OCI-LY7 (cell line): ENCODE results near the gene PIGM. TPM values are rescaled to one million over a fixed set of nuclear protein-coding genes. Genes with fewer than 3 reads are reported as not detected.

Source experiments
- BruUV-seq: library from RNA; stranded (reverse); fragments of 400-500 nt; replicated peaks from 2 replicates; lab custom pipeline; 2021; lab: Mats Ljungman, UMichigan
- CTCF ChIA-PET: fragments of 300-600 bp; sonication (Branson Sonifier 250); formaldehyde crosslinking; loops from one replicate; lab custom pipeline; 2022; ENCODE audit warnings: antibody characterized with exemption; ENCODE audit not compliant: unreplicated experiment; lab: Charles Lee
- POLR2A ChIA-PET: fragments of 300-600 bp; sonication (Branson Sonifier 250); formaldehyde crosslinking; loops from one replicate; lab custom pipeline; 2022; ENCODE audit warnings: antibody characterized with exemption; lab: Charles Lee
- DNase-seq: peaks from one replicate; pipeline ENCODE4 v3.0.0-alpha.2; 2015; ENCODE audit warnings: low spot score
- H2AFZ ChIP-seq: fragments of 200-600 bp; sonication (generic), shearing (Covaris generic); 2 replicates; pipeline ENCODE4 v1.6.1; 2014; ENCODE audit warnings: mild to moderate bottlenecking, antibody characterized with exemption, low read length, moderate library complexity
- H3K27ac ChIP-seq: fragments of 200-600 bp; sonication (generic); 2 replicates; pipeline ENCODE4 v1.5.1; 2014; ENCODE audit warnings: mixed run types, low read depth, mild to moderate bottlenecking, moderate library complexity, low read length, inconsistent platforms; ENCODE audit not compliant: poor library complexity, severe bottlenecking
- H3K36me3 ChIP-seq: fragments of 200-600 bp; sonication (generic); 2 replicates; pipeline ENCODE4 v1.6.1; 2014; ENCODE audit warnings: mild to moderate bottlenecking, antibody characterized with exemption, low read length, moderate library complexity, mixed read lengths; ENCODE audit not compliant: insufficient read depth
- H3K4me1 ChIP-seq: fragments of 200-600 bp; sonication (generic); 2 replicates; pipeline ENCODE4 v1.5.1; 2014; ENCODE audit warnings: mild to moderate bottlenecking, low read length; ENCODE audit not compliant: insufficient read depth, poor library complexity, severe bottlenecking
- H3K4me2 ChIP-seq: fragments of 200-600 bp; sonication (generic); 2 replicates; pipeline ENCODE4 v1.6.1; 2014; ENCODE audit warnings: mild to moderate bottlenecking, low read length
- H3K4me3 ChIP-seq: fragments of 200-600 bp; sonication (generic); 2 replicates; pipeline ENCODE4 v1.5.1; 2014; ENCODE audit warnings: mild to moderate bottlenecking, low read depth, low read length; ENCODE audit not compliant: poor library complexity, severe bottlenecking
- H3K79me2 ChIP-seq: fragments of 200-600 bp; sonication (generic); 2 replicates; pipeline ENCODE4 v1.6.1; 2016; ENCODE audit warnings: low read depth, mild to moderate bottlenecking, low read length, moderate library complexity, mixed read lengths; ENCODE audit not compliant: insufficient read depth
- H3K9me2 ChIP-seq: fragments of 200-600 bp; sonication (generic); 2 replicates; pipeline ENCODE4 v1.6.1; 2016; ENCODE audit warnings: mild to moderate bottlenecking, low read length, mixed read lengths; ENCODE audit not compliant: insufficient read depth
- H3K9me3 ChIP-seq: fragments of 200-600 bp; sonication (generic); 2 replicates; pipeline ENCODE4 v1.6.1; 2014; ENCODE audit warnings: mild to moderate bottlenecking, mixed run types, low read length, mixed read lengths
- H4K20me1 ChIP-seq: fragments of 200-600 bp; sonication (generic); 2 replicates; pipeline ENCODE4 v1.6.1; 2014; ENCODE audit warnings: mild to moderate bottlenecking, antibody characterized with exemption, low read length, moderate library complexity, mixed read lengths; ENCODE audit not compliant: insufficient read depth
- CTCF ChIP-seq: fragments of 200-600 bp; sonication (generic); conservative IDR thresholded peaks from 2 replicates; pipeline ENCODE4 v1.5.1; 2014; ENCODE audit warnings: mild to moderate bottlenecking, antibody characterized with exemption, low read length, moderate library complexity, mixed read lengths
- EZH2phosphoT487 ChIP-seq: fragments of 200-600 bp; sonication (generic); IDR thresholded peaks from 2 replicates; pipeline ENCODE4 v1.6.1; 2018; ENCODE audit warnings: low read depth, borderline replicate concordance, mild to moderate bottlenecking, mixed run types, antibody characterized with exemption, low read length, moderate library complexity, mixed read lengths
- intact Hi-C: fragments of 100-400 bp; cut with micrococcal nuclease; formaldehyde crosslinking; loops from one replicate; pipeline ENCODE4 v1.10.0; 2022; ENCODE audit not compliant: unreplicated experiment
- total RNA-seq, 2 experiments: library from RNA; depleted of rRNA in 1 of 2; stranded (reverse); fragments of >200 nt in 1 of 2; shearing (Covaris generic) in 1 of 2; gene quantifications; 2 replicates each; pipeline ENCODE4 v1.2.3, GENCODE V29; 2014 to 2022

Gene PIGM
- total RNA-seq, 2 experiments from 2014 or later, result 4.2 to 5.1 TPM

GRCh38 chr1:159989581-159989980 lies 42.2 kb downstream of the PIGM start:
- Histone ChIP-seq H3K9me2 (no peaks in the 10 kb centered on the region), H3K4me2 (no peak overlapping the region), H4K20me1 (no peaks in the 10 kb centered on the region)

GRCh38 chr1:159988006-159988405 lies 43.8 kb downstream of the PIGM start:
- H3K9me2 ChIP-seq, result no peaks in the 10 kb centered on the region
- CTCF ChIA-PET, result no interaction called here
- no peak overlapping the region for H3K27ac ChIP-seq
- H3K79me2 ChIP-seq, result no peaks in the 10 kb centered on the region
- DNase-seq, result no peak
- H2AFZ ChIP-seq, result no peak overlapping the region
- POLR2A ChIA-PET, result no interaction called here
- H3K4me2 ChIP-seq, result no peak overlapping the region
- H3K4me3 ChIP-seq, result no peak overlapping the region
- no peaks in the 10 kb centered on the region for H3K9me3 ChIP-seq
- no TSS peak for BruUV-seq
- intact Hi-C loops, result no loop called here
- no peaks in the 10 kb centered on the region for H4K20me1 ChIP-seq
- H3K36me3 ChIP-seq, result no peaks in the 10 kb centered on the region
- TF ChIP-seq CTCF (no peak), EZH2phosphoT487 (no peak)
- no peaks in the 10 kb centered on the region for H3K4me1 ChIP-seq

More at GRCh38 chr1:159989581-159989980, 42.2 kb downstream of the PIGM start:
- ChIA-PET POLR2A (no interaction called here), CTCF (no interaction called here)
- no peak overlapping the region for H2AFZ ChIP-seq
- no peak overlapping the region for H3K27ac ChIP-seq
- no peaks in the 10 kb centered on the region for H3K9me3 ChIP-seq
- no peaks in the 10 kb centered on the region for H3K79me2 ChIP-seq
- intact Hi-C loops, result no loop called here
- H3K4me1 ChIP-seq, result no peaks in the 10 kb centered on the region
- no peaks in the 10 kb centered on the region for H3K36me3 ChIP-seq
- H3K4me3 ChIP-seq, result no peak overlapping the region
- DNase-seq, result no peak
- BruUV-seq, result no TSS peak
- TF ChIP-seq CTCF (no peak), EZH2phosphoT487 (no peak)

- no peak overlapping the region for H3K4me3 ChIP-seq
- no peak overlapping the region for H3K27ac ChIP-seq
- H4K20me1 ChIP-seq, result no peaks in the 10 kb centered on the region
- no peak for TF ChIP-seq CTCF
- no peak for TF ChIP-seq EZH2phosphoT487
- no peaks in the 10 kb centered on the region for H3K79me2 ChIP-seq
- no peaks in the 10 kb centered on the region for H3K9me2 ChIP-seq
- ChIA-PET CTCF (no interaction called here), POLR2A (no interaction called here)
- intact Hi-C loops, result no loop called here
- H3K4me1 ChIP-seq, result no peaks in the 10 kb centered on the region
- no TSS peak for BruUV-seq
- no peak overlapping the region for H2AFZ ChIP-seq
- no peak overlapping the region for H3K4me2 ChIP-seq
- DNase-seq, result no peak
- H3K9me3 ChIP-seq, result no peaks in the 10 kb centered on the region
- H3K36me3 ChIP-seq, result no peaks in the 10 kb centered on the region
Observed at GRCh38 chr1:159987186-159987585, 44.6 kb downstream of the PIGM start.
